Endothelial cell of umbilical vein (primary cell): ENCODE results near the gene EFEMP1. TPM values are rescaled to one million over a fixed set of nuclear protein-coding genes. Genes with fewer than 3 reads are reported as not detected.

Experiments
- BruUV-seq: library from RNA; stranded (reverse); fragments of 400-500 nt; replicated peaks from 2 replicates; lab custom pipeline; 2021; lab: Mats Ljungman, UMichigan
- CTCF ChIA-PET: fragments of 300-600, 350-600 bp; sonication (Branson Sonifier 250); formaldehyde crosslinking; loops from one replicate; lab custom pipeline; 2021; ENCODE audit warnings: antibody characterized with exemption, inconsistent platforms; lab: Charles Lee
- POLR2A ChIA-PET: fragments of 300-600, 350-600 bp; sonication (Branson Sonifier 250); formaldehyde crosslinking; loops from one replicate; lab custom pipeline; 2021; ENCODE audit warnings: antibody characterized with exemption, inconsistent platforms; lab: Charles Lee
- DNase-seq: peaks from one replicate; pipeline ENCODE4 v3.0.0-alpha.2; 2011; ENCODE audit warnings: low read depth, low spot score
- FAIRE-seq: peaks from 2 replicates; lab custom pipeline; 2011; peaks lifted over from hg19 to GRCh38; lab: Jason Lieb, UNC
- H2AFZ ChIP-seq: 2 replicates; pipeline ENCODE4 v1.6.0; 2012; ENCODE audit warnings: low read depth, low read length, control low read depth, inconsistent platforms
- H3K27ac ChIP-seq: 2 replicates; pipeline ENCODE4 v1.5.1; 2011; ENCODE audit warnings: low read depth, mild to moderate bottlenecking, control low read depth, low read length, moderate library complexity; ENCODE audit not compliant: insufficient read depth
- H3K27me3 ChIP-seq, 2 experiments: 2 replicates each; pipeline versions ENCODE4 v1.6.0 to v1.6.1; 2011; ENCODE audit warnings: low read length in 2 of 2, mixed read lengths in 1 of 2; ENCODE audit not compliant: control insufficient read depth in 2 of 2, insufficient read depth in 2 of 2
- H3K36me3 ChIP-seq, 2 experiments: 2 replicates in 1 of 2; 3 replicates in 1 of 2; pipeline ENCODE4 v1.5.1; 2011; ENCODE audit warnings: low read length in 2 of 2, mild to moderate bottlenecking in 1 of 2, moderate library complexity in 1 of 2; ENCODE audit not compliant: control insufficient read depth in 2 of 2, insufficient read depth in 2 of 2; ENCODE audit errors: extremely low read depth in 1 of 2
- H3K4me1 ChIP-seq: 3 replicates; pipeline ENCODE4 v1.5.1; 2011; ENCODE audit warnings: mild to moderate bottlenecking, low read length; ENCODE audit not compliant: control insufficient read depth, insufficient read depth; ENCODE audit errors: extremely low read depth
- H3K4me2 ChIP-seq: 2 replicates; pipeline ENCODE4 v1.6.1; 2011; ENCODE audit warnings: low read length, control low read depth, mixed read lengths; ENCODE audit not compliant: insufficient read depth
- H3K4me3 ChIP-seq, 3 experiments: fragments of 200-600 bp in 1 of 3; sonication (generic), shearing (Covaris generic) in 1 of 3; replicated peaks in 1 of 3; 2 replicates each; pipeline ENCODE4 v1.5.1; 2011 to 2016; ENCODE audit warnings: control low read depth in 3 of 3, low read length in 3 of 3, mild to moderate bottlenecking in 2 of 3, inconsistent platforms in 1 of 3, low read depth in 1 of 3, moderate library complexity in 1 of 3; ENCODE audit not compliant: insufficient read depth in 1 of 3
- H3K79me2 ChIP-seq: 2 replicates; pipeline ENCODE4 v1.6.0; 2012; ENCODE audit warnings: low read length, inconsistent platforms; ENCODE audit not compliant: control insufficient read depth, insufficient read depth
- H3K9ac ChIP-seq: replicated peaks from 2 replicates; pipeline ENCODE3; 2011; ENCODE audit warnings: low read length, control low read depth; ENCODE audit not compliant: insufficient read depth; ENCODE audit errors: extremely low read depth
- H3K9me1 ChIP-seq: replicated peaks from 3 replicates; pipeline ENCODE4 v1.6.0; 2011; ENCODE audit warnings: mild to moderate bottlenecking, low read length; ENCODE audit not compliant: control insufficient read depth, insufficient read depth; ENCODE audit errors: extremely low read depth
- H3K9me3 ChIP-seq: replicated peaks from 2 replicates; pipeline ENCODE4 v1.5.1; 2012; ENCODE audit warnings: low read length, inconsistent platforms; ENCODE audit not compliant: control insufficient read depth, insufficient read depth
- H4K20me1 ChIP-seq: replicated peaks from 2 replicates; pipeline ENCODE3; 2011; ENCODE audit warnings: mild to moderate bottlenecking, low read length; ENCODE audit not compliant: control insufficient read depth, insufficient read depth; ENCODE audit errors: extremely low read depth
- EZH2 ChIP-seq: IDR thresholded peaks from 2 replicates; pipeline ENCODE4 v1.6.1; 2012; ENCODE audit warnings: borderline replicate concordance, low read depth, mild to moderate bottlenecking, moderate library complexity, low read length, inconsistent platforms; ENCODE audit not compliant: severe bottlenecking
- FOS ChIP-seq: IDR thresholded peaks from 2 replicates; pipeline ENCODE4 v1.6.1; 2011; ENCODE audit warnings: mild to moderate bottlenecking, low read length, moderate library complexity, borderline replicate concordance; ENCODE audit not compliant: insufficient read depth
- GATA2 ChIP-seq: IDR thresholded peaks from 2 replicates; pipeline ENCODE4 v1.7.0; 2011; ENCODE audit warnings: low read depth, mild to moderate bottlenecking, moderate library complexity, mixed read lengths, low read length; ENCODE audit not compliant: insufficient read length, insufficient read depth
- JUN ChIP-seq: IDR thresholded peaks from 2 replicates; pipeline ENCODE4 v1.6.1; 2011; ENCODE audit warnings: borderline replicate concordance, low read depth; ENCODE audit not compliant: insufficient read length, insufficient read depth
- MYC ChIP-seq: IDR thresholded peaks from one replicate; pipeline ENCODE4 v1.6.1; 2011; ENCODE audit warnings: mild to moderate bottlenecking, low read depth, low read length
- POLR2A ChIP-seq: IDR thresholded peaks from 2 replicates; pipeline ENCODE4 v1.6.1; 2012; ENCODE audit warnings: low read depth, mild to moderate bottlenecking, control low read depth, low read length
- POLR2AphosphoS5 ChIP-seq: IDR thresholded peaks from 2 replicates; pipeline ENCODE4 v1.6.1; 2012; ENCODE audit warnings: low read depth, mild to moderate bottlenecking, control low read depth, low read length, moderate library complexity; ENCODE audit not compliant: insufficient read depth
- dilution Hi-C: fragments of 300-500 bp; cut with MboI; formaldehyde crosslinking; loops from one replicate; pipeline ENCODE4 v1.15.0; 2019; ENCODE audit warnings: low sequenced_read_pairs; ENCODE audit not compliant: extremely low pct_ligation_motif_present
- intact Hi-C: fragments of 100-400 bp; cut with micrococcal nuclease; formaldehyde crosslinking; loops from one replicate; pipeline ENCODE4 v1.10.0; 2022
- polyA plus RNA-seq, 4 experiments: library from polyadenylated mRNA; depleted of rRNA in 3 of 4; stranded (reverse) in 3 of 4; unstranded in 1 of 4; fragments of >200 nt; gene quantifications; 2 replicates each; pipeline versions ENCODE4 v1.2.1 to v1.2.3, GENCODE V29; 2011 to 2012; ENCODE audit warnings: missing spikeins in 1 of 4
- total RNA-seq: library from RNA; stranded (reverse); gene quantifications from 2 replicates; pipeline ENCODE4 v1.2.3, GENCODE V29; 2021
- TF ChIP-seq, protein P1 (sequence below): IDR thresholded peaks from 2 replicates; pipeline ENCODE4 v1.6.1; 2011; ENCODE audit not compliant: insufficient read depth, insufficient read length
- TF ChIP-seq, protein P2 (sequence below), 2 donors: IDR thresholded peaks; 1 replicate in 1 of 2; 2 replicates in 1 of 2; pipeline ENCODE4 v1.5.1; 2011; ENCODE audit warnings: low read length in 2 of 2, mild to moderate bottlenecking in 2 of 2, moderate library complexity in 2 of 2, control low read depth in 1 of 2, inconsistent platforms in 1 of 2, low read depth in 1 of 2; ENCODE audit not compliant: insufficient read depth in 1 of 2; ENCODE audit errors: extremely low read depth in 1 of 2

Gene EFEMP1
- total and polyA plus RNA-seq, 2 donors (not counting 3 experiments of a cell fraction or from before 2014, with no cell fraction given), result 2,981 to 11,813 TPM

- Histone ChIP-seq H3K9me1 (no peaks in the 10 kb centered on the region), H3K4me3 (no peak overlapping the region), H3K4me1 (no peaks in the 10 kb centered on the region), H2AFZ (no peak overlapping the region), H3K9me3 (no peaks in the 10 kb centered on the region), H3K9ac (no peak overlapping the region), H3K79me2 (no peaks in the 10 kb centered on the region), H3K27me3 (no peaks in the 10 kb centered on the region), H3K4me2 (no peak overlapping the region), H3K36me3 (no peaks in the 10 kb centered on the region), H4K20me1 (no peaks in the 10 kb centered on the region), H3K27ac (no peak overlapping the region)
- POLR2A ChIA-PET, result interaction anchor here (0.6 to 0.8 kb wide), 3 partner anchors 13 to 43 kb away, joined by 3 to 9 read pairs (median 5); no protein-coding TSS in a partner anchor
- CTCF ChIA-PET, result interaction anchor here (1.0 to 1.8 kb wide), 8 partner anchors 11 to 177 kb away, joined by 3 to 8 read pairs (median 4); no protein-coding TSS in a partner anchor
- TF ChIP-seq, protein P1, sequence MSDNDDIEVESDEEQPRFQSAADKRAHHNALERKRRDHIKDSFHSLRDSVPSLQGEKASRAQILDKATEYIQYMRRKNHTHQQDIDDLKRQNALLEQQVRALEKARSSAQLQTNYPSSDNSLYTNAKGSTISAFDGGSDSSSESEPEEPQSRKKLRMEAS, result no peak
- TF ChIP-seq, protein P2, sequence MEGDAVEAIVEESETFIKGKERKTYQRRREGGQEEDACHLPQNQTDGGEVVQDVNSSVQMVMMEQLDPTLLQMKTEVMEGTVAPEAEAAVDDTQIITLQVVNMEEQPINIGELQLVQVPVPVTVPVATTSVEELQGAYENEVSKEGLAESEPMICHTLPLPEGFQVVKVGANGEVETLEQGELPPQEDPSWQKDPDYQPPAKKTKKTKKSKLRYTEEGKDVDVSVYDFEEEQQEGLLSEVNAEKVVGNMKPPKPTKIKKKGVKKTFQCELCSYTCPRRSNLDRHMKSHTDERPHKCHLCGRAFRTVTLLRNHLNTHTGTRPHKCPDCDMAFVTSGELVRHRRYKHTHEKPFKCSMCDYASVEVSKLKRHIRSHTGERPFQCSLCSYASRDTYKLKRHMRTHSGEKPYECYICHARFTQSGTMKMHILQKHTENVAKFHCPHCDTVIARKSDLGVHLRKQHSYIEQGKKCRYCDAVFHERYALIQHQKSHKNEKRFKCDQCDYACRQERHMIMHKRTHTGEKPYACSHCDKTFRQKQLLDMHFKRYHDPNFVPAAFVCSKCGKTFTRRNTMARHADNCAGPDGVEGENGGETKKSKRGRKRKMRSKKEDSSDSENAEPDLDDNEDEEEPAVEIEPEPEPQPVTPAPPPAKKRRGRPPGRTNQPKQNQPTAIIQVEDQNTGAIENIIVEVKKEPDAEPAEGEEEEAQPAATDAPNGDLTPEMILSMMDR (IDR thresholded peaks at IDR 0.05; ENCODE audit: extremely low read depth in 1 of 2, insufficient read depth in 1 of 2, low read depth in 1 of 2, low read length in 2 of 2), result no peak
- no peak for TF ChIP-seq JUN
- no peak for TF ChIP-seq FOS
- no peak for TF ChIP-seq GATA2
- TF ChIP-seq POLR2AphosphoS5, result no peak
- TF ChIP-seq MYC, result no peak
- no peak for TF ChIP-seq EZH2
- no peak for TF ChIP-seq POLR2A
- no peak for FAIRE-seq
- DNase-seq, result peak; percentile 62
- no TSS peak for BruUV-seq
- dilution Hi-C loops (no loop called here), intact Hi-C loops (no loop called here)
Measured at GRCh38 chr2:55948176-55948923, 24.8 kb upstream of the EFEMP1 start.
